Mammary epithelial cell (primary cell): Measurements from ENCODE around the gene KRTDAP.

Experiments used
- EZH2 ChIP-seq: IDR thresholded peaks from 2 replicates; pipeline ENCODE4 v1.6.1; 2012; ENCODE audit warnings: low read length, inconsistent platforms, borderline replicate concordance
- TF ChIP-seq, protein P1 (sequence below), 2 donors: IDR thresholded peaks in 1 of 2; conservative IDR thresholded peaks in 1 of 2; 2 replicates each; pipeline ENCODE4 v1.5.1; 2011 to 2012; ENCODE audit warnings: inconsistent platforms in 2 of 2, low read length in 2 of 2, mild to moderate bottlenecking in 2 of 2, control low read depth in 1 of 2, low read depth in 1 of 2; ENCODE audit not compliant: insufficient read depth in 1 of 2; ENCODE audit errors: extremely low read depth in 1 of 2

- TF ChIP-seq, protein P1, sequence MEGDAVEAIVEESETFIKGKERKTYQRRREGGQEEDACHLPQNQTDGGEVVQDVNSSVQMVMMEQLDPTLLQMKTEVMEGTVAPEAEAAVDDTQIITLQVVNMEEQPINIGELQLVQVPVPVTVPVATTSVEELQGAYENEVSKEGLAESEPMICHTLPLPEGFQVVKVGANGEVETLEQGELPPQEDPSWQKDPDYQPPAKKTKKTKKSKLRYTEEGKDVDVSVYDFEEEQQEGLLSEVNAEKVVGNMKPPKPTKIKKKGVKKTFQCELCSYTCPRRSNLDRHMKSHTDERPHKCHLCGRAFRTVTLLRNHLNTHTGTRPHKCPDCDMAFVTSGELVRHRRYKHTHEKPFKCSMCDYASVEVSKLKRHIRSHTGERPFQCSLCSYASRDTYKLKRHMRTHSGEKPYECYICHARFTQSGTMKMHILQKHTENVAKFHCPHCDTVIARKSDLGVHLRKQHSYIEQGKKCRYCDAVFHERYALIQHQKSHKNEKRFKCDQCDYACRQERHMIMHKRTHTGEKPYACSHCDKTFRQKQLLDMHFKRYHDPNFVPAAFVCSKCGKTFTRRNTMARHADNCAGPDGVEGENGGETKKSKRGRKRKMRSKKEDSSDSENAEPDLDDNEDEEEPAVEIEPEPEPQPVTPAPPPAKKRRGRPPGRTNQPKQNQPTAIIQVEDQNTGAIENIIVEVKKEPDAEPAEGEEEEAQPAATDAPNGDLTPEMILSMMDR (conservative IDR thresholded peaks at IDR 0.05 in 1 of 2, IDR thresholded peaks at IDR 0.05 in 1 of 2; ENCODE audit: extremely low read depth in 1 of 2, insufficient read depth in 1 of 2, low read depth in 1 of 2, low read length in 2 of 2), result no peak
- TF ChIP-seq EZH2, result no peak
Measured at GRCh38 chr19:35517342-35517741, 27.1 kb upstream of the KRTDAP start.
